SK-N-SH treated with all-trans-retinoic acid at 6 μM for 48 hours (cell line): Measurements from ENCODE around the gene MID1IP1.

Source experiments
- ARNTL ChIP-seq: fragments of 450-650 bp; formaldehyde crosslinking; IDR thresholded peaks from 2 replicates; pipeline ENCODE4 v1.5.0; 2020; ENCODE audit warnings: low read depth, mild to moderate bottlenecking, moderate library complexity, borderline replicate concordance
- TF ChIP-seq, protein P1 (sequence below): fragments of 250-450 bp; sonication (Bioruptor Pico); IDR thresholded peaks from 2 replicates; pipeline ENCODE4 v1.8.0; 2020; ENCODE audit warnings: mild to moderate bottlenecking, moderate library complexity, borderline replicate concordance

GRCh38 chrX:38845426-38845825, 44.2 kb downstream of the MID1IP1 start:
- TF ChIP-seq ARNTL (CRISPR knock-in tag), result no peak
- TF ChIP-seq, protein P1, sequence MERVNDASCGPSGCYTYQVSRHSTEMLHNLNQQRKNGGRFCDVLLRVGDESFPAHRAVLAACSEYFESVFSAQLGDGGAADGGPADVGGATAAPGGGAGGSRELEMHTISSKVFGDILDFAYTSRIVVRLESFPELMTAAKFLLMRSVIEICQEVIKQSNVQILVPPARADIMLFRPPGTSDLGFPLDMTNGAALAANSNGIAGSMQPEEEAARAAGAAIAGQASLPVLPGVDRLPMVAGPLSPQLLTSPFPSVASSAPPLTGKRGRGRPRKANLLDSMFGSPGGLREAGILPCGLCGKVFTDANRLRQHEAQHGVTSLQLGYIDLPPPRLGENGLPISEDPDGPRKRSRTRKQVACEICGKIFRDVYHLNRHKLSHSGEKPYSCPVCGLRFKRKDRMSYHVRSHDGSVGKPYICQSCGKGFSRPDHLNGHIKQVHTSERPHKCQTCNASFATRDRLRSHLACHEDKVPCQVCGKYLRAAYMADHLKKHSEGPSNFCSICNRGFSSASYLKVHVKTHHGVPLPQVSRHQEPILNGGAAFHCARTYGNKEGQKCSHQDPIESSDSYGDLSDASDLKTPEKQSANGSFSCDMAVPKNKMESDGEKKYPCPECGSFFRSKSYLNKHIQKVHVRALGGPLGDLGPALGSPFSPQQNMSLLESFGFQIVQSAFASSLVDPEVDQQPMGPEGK (CRISPR knock-in tag), result no peak
